ENCODE measurements around the gene TSSK3. TPM values are rescaled to one million over a fixed set of nuclear protein-coding genes. Genes with fewer than 3 reads are reported as not detected.

Gene TSSK3
- total and polyA plus RNA-seq, 2 of the 8 experiments (the other 6 are each of a cell fraction or from before 2014, with no cell fraction given), result 1.2 TPM

GRCh38 chr1:32330558-32331151 lies 31.7 kb upstream of the TSSK3 start (continued):
- TF ChIP-seq SUZ12 (IDR thresholded peaks at IDR 0.05; ENCODE audit: low read length), result no peak
- no peak for TF ChIP-seq RFX5 (IDR thresholded peaks at IDR 0.05; ENCODE audit: borderline replicate concordance, low read depth, low read length)
- no peak for TF ChIP-seq SP1 (IDR thresholded peaks at IDR 0.05; ENCODE audit: low read depth, low read length)
- TF ChIP-seq TCF12 (IDR thresholded peaks at IDR 0.05; ENCODE audit: low read depth, low read length), result no peak
- TF ChIP-seq E2F6 (IDR thresholded peaks at IDR 0.05), result no peak

Measured in H1 (cell line).